SK-MEL-5 (cell line): ENCODE results near the gene ALPP. TPM values are rescaled to one million over a fixed set of nuclear protein-coding genes. Genes with fewer than 3 reads are reported as not detected.
"Not testable (repeated sequence)": the region's sequence is repeated elsewhere in the genome, so short reads cannot be mapped to it uniquely, and the experiment has no call there.

Source experiments
- DNase-seq: peaks from one replicate; pipeline ENCODE4 v3.0.0-alpha.2; 2016; ENCODE audit warnings: low read depth, low spot score
- in situ Hi-C: cut with HindIII; loops from 2 replicates; pipeline ENCODE4 v1.10.0; 2016; ENCODE audit warnings: low sequenced_read_pairs, high pct_unique_total_duplicates, low pct_unique_long_range_greater_than_20kb
- total RNA-seq: library from RNA; depleted of rRNA; stranded (reverse); fragments of >200 nt; shearing (Covaris generic); gene quantifications from 2 replicates; pipeline ENCODE4 v1.2.3, GENCODE V29; 2014

ALPP gene
- total RNA-seq, 1 experiment from 2014 or later = not detected

DNA sequence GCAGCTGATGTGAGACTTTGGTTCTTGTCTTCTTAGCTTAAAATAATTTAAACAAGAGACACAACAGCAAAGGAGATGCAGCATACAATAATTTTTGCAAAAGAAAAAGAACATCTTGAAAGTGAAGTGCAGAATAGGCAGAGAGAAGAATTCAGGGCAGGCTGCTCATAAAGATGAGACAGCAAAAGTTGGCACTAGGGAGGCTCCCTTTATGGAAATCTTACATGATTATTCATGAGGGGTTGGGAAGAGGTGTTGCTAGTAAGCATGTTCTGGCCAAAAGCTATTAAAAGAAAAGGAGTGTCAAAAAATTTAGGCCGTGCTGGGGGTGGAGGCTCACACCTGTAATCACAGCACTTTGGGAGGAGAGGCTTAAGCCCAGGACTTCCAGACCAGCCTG lies 4.2 kb upstream of the ALPP start:
- in situ Hi-C loops = no loop called here
- DNase-seq = no peak

DNA sequence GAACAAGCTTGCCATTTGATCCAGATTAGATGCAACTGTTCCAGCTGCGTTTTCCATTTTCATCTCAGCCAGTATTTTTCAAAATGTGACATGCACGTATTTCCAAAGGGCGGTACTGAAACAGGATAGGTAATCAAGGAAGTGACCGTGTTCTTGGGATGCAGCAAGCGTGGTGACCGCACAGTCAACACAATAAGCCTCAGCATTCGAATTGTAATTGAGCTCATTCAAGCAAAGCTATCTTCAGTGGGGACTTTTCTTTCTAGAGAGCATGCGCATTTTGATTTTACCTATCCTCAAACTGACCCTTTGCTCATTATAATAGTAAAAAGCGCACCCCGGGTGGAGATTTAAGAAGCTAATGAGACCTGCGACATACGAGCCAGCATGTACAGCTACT lies 3.4 kb upstream of the ALPP start:
- in situ Hi-C loops = no loop called here

GRCh38 chr2:232376260-232376659 lies 2.3 kb upstream of the ALPP start:
- no peak for DNase-seq

More for the DNA sequence above, 3.4 kb upstream of the ALPP start:
- no peak for DNase-seq

GRCh38 chr2:232376713-232377112 lies 1.8 kb upstream of the ALPP start:
- DNase-seq = no peak

More at GRCh38 chr2:232376260-232376659, 2.3 kb upstream of the ALPP start:
- in situ Hi-C loops = no loop called here

GRCh38 chr2:232377319-232377718 lies 1.2 kb upstream of the ALPP start:
- DNase-seq = no peak
- in situ Hi-C loops = no loop called here

More at GRCh38 chr2:232376713-232377112, 1.8 kb upstream of the ALPP start:
- in situ Hi-C loops = no loop called here

GRCh38 chr2:232377841-232378734 lies 463 bp upstream of the ALPP start:
- no peak for DNase-seq

DNA sequence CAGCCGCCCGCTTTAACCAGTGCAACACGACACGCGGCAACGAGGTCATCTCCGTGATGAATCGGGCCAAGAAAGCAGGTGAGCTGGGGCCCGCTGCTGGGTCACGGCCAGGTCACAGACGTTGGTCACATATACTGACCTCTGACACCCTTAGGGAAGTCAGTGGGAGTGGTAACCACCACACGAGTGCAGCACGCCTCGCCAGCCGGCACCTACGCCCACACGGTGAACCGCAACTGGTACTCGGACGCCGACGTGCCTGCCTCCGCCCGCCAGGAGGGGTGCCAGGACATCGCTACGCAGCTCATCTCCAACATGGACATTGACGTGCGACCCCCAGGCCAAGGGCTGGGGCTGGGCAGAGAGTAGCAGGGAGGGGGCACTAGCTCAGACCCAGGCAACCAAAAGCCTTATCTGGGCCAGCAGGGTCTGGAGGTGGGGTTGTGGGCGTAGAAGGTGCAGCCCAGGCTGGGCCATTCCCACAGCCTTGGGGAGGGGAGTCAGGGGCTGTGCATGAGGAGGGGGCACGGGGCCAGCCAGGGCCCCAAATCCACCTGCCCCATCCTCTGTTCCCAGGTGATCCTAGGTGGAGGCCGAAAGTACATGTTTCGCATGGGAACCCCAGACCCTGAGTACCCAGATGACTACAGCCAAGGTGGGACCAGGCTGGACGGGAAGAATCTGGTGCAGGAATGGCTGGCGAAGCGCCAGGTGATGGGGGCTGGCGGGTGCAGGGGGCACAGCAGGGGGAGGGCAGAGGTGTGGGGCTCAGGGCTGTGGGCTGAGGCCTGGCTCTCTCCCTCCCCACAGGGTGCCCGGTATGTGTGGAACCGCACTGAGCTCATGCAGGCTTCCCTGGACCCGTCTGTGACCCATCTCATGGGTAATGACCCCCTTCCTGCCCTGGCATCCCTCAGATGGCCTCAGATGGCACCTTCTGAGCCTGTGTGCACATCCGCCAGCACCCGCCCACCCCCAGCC lies 1.3 kb downstream of the ALPP start:
- DNase-seq, in situ Hi-C loops: not testable (repeated sequence)

More at GRCh38 chr2:232377841-232378734, 463 bp upstream of the ALPP start:
- in situ Hi-C loops = no loop called here

GRCh38 chr2:232381204-232382031 lies 2.9 kb downstream of the ALPP start:
- DNase-seq, in situ Hi-C loops: not testable (repeated sequence)

GRCh38 chr2:232382331-232383225 lies 4.0 kb downstream of the ALPP start:
- DNase-seq = no peak
- in situ Hi-C loops = no loop called here

DNA sequence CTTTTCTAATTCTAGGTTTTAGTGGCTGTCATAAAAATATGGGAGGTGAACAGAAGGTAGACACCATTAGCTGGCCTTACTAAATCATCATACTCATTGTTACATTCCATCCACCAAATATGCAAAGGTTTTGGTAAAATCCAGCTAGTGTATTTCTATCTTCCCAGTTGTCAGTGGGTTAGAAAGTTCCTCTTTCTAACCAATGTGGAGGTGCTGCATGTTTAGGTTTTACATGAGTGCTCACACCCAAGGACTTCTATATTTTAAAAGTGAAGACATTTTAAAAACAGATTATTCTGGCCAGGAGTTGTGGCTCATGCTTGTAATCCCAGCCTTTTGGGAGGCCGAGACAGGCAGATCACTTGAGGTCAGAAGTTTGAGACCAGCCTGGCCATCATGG lies 5.9 kb downstream of the ALPP start:
- no peak for DNase-seq
- in situ Hi-C loops = no loop called here

DNA sequence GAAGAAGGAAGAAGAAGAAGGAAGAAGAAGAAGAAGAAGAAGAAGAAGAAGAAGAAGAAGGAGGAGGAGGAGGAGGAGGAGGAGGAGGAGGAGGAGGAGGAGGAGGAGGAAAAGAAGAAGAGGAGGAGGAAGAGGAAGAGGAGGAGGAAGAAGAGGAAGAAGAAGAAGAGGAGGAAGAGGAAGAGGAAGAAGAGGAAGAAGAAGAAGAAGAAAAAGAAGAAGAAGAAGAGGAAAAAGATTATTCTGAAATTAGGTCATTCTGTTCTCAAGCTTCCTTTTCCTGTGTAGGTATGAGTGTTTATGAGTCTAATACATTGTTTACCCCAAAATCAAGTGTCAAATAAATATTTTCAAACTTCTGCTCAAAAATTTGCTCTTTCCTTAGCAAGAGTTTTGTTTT lies 6.5 kb downstream of the ALPP start:
- DNase-seq, in situ Hi-C loops: not testable (repeated sequence)

GRCh38 chr2:232385660-232386489 lies 7.3 kb downstream of the ALPP start:
- in situ Hi-C loops = no loop called here

DNA sequence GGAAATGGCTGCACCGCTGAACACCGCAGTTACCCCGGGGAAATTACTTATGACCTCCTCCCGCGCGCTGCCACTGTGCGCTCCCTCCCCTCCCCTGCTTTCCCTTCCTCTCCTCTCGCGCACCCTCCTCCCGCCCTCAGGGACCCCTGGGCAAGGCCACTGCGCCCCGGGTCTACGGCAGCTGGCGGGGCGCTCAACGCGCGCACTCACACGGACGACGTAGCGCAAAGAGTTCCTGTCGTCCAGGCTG lies 7.9 kb downstream of the ALPP start:
- in situ Hi-C loops = no loop called here
- no peak for DNase-seq

More at GRCh38 chr2:232385660-232386489, 7.3 kb downstream of the ALPP start:
- DNase-seq = peak; percentile 63

DNA sequence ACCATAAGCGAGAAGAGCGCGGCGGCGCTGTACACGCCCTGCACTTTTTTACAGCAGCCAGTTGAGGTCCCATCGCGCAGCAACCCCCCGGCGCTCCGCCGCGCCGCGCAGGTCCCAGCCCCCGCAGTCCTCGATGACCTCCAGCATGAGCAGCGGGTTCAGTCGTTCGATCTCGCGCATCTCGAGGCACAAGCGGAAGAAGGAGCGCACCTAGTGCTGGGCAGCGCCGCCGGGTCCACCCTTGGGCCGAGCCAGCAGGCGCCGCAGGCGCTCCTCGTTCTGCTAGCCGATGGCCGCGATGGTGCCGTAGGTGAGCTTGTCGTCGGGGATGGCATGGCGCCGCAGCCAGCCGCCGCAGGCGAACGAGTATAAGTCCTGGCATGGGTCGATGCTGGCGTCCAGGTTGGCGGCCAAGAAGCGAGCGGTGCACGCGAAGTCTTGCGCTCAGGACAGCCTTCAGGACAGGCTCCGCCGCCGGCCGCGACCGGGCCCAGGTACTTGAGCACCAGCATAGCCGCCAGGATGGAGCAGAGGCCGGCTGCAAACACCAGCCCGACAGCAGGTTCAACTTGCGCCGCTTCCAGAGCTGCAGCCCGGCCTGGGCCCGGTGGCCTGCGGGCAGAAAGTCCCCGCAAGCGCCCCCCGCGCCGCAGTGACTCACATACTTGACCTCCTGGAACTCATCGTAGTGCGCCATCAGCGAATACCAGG lies 8.3 kb downstream of the ALPP start:
- DNase-seq = no peak
- in situ Hi-C loops = no loop called here

- in situ Hi-C loops = no loop called here
- no peak for DNase-seq
Measured at GRCh38 chr2:232387451-232388171, 9.1 kb downstream of the ALPP start.
